H1 (cell line): ENCODE data around the gene WNT8B. TPM values are rescaled to one million over a fixed set of nuclear protein-coding genes. Genes with fewer than 3 reads are reported as not detected.

ENCODE experiments used
- CTCF ChIA-PET: fragments of 300-600 bp; sonication (Branson Sonifier 250); formaldehyde crosslinking; loops from one replicate; lab custom pipeline; 2021; ENCODE audit not compliant: partially characterized antibody; lab: Charles Lee
- POLR2A ChIA-PET: fragments of 300-600 bp; sonication (Branson Sonifier 250); formaldehyde crosslinking; loops from one replicate; lab custom pipeline; 2021; ENCODE audit warnings: inconsistent platforms; ENCODE audit not compliant: partially characterized antibody; lab: Charles Lee
- DNase-seq, 2 experiments: peaks; one replicate each; pipeline versions ENCODE4 v3.0.0 to v3.0.0-alpha.2; 2010 to 2022; ENCODE audit warnings: low spot score in 2 of 2, low read depth in 1 of 2, mixed read lengths in 1 of 2
- FAIRE-seq: peaks from 2 replicates; lab custom pipeline; 2011; peaks lifted over from hg19 to GRCh38; lab: Jason Lieb, UNC
- H2AFZ ChIP-seq: 2 replicates; pipeline ENCODE4 v1.8.1; 2012; ENCODE audit warnings: low read length, inconsistent platforms
- H2AK5ac ChIP-seq: 2 replicates; pipeline ENCODE4 v1.6.1; 2013; ENCODE audit warnings: low read depth, low read length
- H2BK120ac ChIP-seq: replicated peaks from 2 replicates; pipeline ENCODE3; 2013; ENCODE audit warnings: low read depth, low read length, inconsistent platforms
- H2BK12ac ChIP-seq: 2 replicates; pipeline ENCODE4 v1.6.1; 2013; ENCODE audit warnings: low read depth, low read length
- H2BK15ac ChIP-seq: 2 replicates; pipeline ENCODE4 v1.6.1; 2013; ENCODE audit warnings: low read length
- H2BK20ac ChIP-seq: 2 replicates; pipeline ENCODE4 v1.6.1; 2013; ENCODE audit warnings: low read length
- H2BK5ac ChIP-seq: 2 replicates; pipeline ENCODE4 v1.6.1; 2013; ENCODE audit warnings: low read depth, low read length
- H3K14ac ChIP-seq: 2 replicates; pipeline ENCODE4 v1.6.1; 2013; ENCODE audit warnings: inconsistent platforms; ENCODE audit not compliant: insufficient read length
- H3K18ac ChIP-seq: 2 replicates; pipeline ENCODE4 v1.6.1; 2013; ENCODE audit warnings: low read length; ENCODE audit errors: extremely low read depth
- H3K23ac ChIP-seq: 2 replicates; pipeline ENCODE4 v1.6.1; 2013; ENCODE audit warnings: inconsistent platforms; ENCODE audit not compliant: insufficient read length
- H3K23me2 ChIP-seq: 2 replicates; pipeline ENCODE4 v1.6.1; 2013; ENCODE audit warnings: low read depth, low read length
- H3K27ac ChIP-seq: 2 replicates; pipeline ENCODE4 v1.6.1; 2011; ENCODE audit warnings: low read depth, low read length, inconsistent platforms
- H3K27me3 ChIP-seq, 4 experiments: replicated peaks in 1 of 4; 1 replicate in 1 of 4; 2 replicates in 3 of 4; pipeline versions ENCODE4 v1.6.1 to v1.8.1; 2011 to 2013; ENCODE audit warnings: low read length in 3 of 4, mild to moderate bottlenecking in 3 of 4, inconsistent platforms in 2 of 4, mixed read lengths in 2 of 4, moderate library complexity in 1 of 4; ENCODE audit not compliant: control insufficient read depth in 3 of 4, insufficient read depth in 3 of 4; ENCODE audit errors: extremely low read depth in 1 of 4
- H3K36me3 ChIP-seq, 4 experiments: 2 replicates each; pipeline versions ENCODE4 v1.6.1 to v1.8.1; 2011 to 2013; ENCODE audit warnings: mild to moderate bottlenecking in 4 of 4, low read length in 3 of 4, moderate library complexity in 2 of 4, control low read depth in 1 of 4, inconsistent platforms in 1 of 4; ENCODE audit not compliant: insufficient read depth in 4 of 4, control insufficient read depth in 2 of 4
- H3K4ac ChIP-seq: replicated peaks from 2 replicates; pipeline ENCODE3; 2013; ENCODE audit warnings: low read length, low read depth, mixed read lengths, inconsistent platforms; ENCODE audit not compliant: insufficient read length
- H3K4me1 ChIP-seq, 4 experiments: replicated peaks in 1 of 4; 1 replicate in 1 of 4; 2 replicates in 3 of 4; pipeline versions ENCODE4 v1.6.1 to v1.8.1; 2011 to 2013; ENCODE audit warnings: low read length in 3 of 4, inconsistent platforms in 2 of 4, mixed read lengths in 1 of 4; ENCODE audit not compliant: insufficient read depth in 4 of 4, control insufficient read depth in 3 of 4
- H3K4me2 ChIP-seq, 2 experiments: 2 replicates each; pipeline versions ENCODE4 v1.6.1 to v1.8.1; 2011 to 2013; ENCODE audit warnings: low read depth in 2 of 2, low read length in 2 of 2, control low read depth in 1 of 2, inconsistent platforms in 1 of 2, mild to moderate bottlenecking in 1 of 2; ENCODE audit not compliant: insufficient read depth in 1 of 2
- H3K4me3 ChIP-seq, 4 experiments: fragments of 200-600, 300-600 bp in 1 of 4; sonication (generic), shearing (Covaris generic), sonication (Bioruptor Twin) in 1 of 4; 2 replicates each; pipeline versions ENCODE4 v1.5.1 to v1.8.1; 2011 to 2016; ENCODE audit warnings: low read length in 4 of 4, low read depth in 3 of 4, control low read depth in 2 of 4, inconsistent platforms in 2 of 4, mild to moderate bottlenecking in 2 of 4, mixed read lengths in 1 of 4, moderate library complexity in 1 of 4; ENCODE audit not compliant: insufficient read depth in 2 of 4; ENCODE audit errors: extremely low read depth in 1 of 4
- H3K56ac ChIP-seq: replicated peaks from 2 replicates; pipeline ENCODE3; 2013; ENCODE audit warnings: low read depth, mild to moderate bottlenecking, mixed read lengths, low read length, inconsistent platforms; ENCODE audit not compliant: insufficient read length
- H3K79me1 ChIP-seq: 2 replicates; pipeline ENCODE4 v1.6.1; 2013; ENCODE audit warnings: low read depth, low read length, control low read depth
- H3K79me2 ChIP-seq, 2 experiments: 2 replicates each; pipeline versions ENCODE4 v1.6.1 to v1.8.1; 2012 to 2013; ENCODE audit warnings: low read length in 2 of 2, mild to moderate bottlenecking in 2 of 2, inconsistent platforms in 1 of 2; ENCODE audit not compliant: insufficient read depth in 2 of 2, control insufficient read depth in 1 of 2
- H3K9ac ChIP-seq, 4 experiments: replicated peaks in 1 of 4; 1 replicate in 1 of 4; 2 replicates in 3 of 4; pipeline versions ENCODE4 v1.6.1 to v1.8.1; 2011 to 2013; ENCODE audit warnings: low read depth in 3 of 4, low read length in 3 of 4, control low read depth in 2 of 4, mild to moderate bottlenecking in 2 of 4, moderate library complexity in 2 of 4, inconsistent platforms in 1 of 4; ENCODE audit errors: extremely low read depth in 1 of 4
- H3K9me3 ChIP-seq, 2 experiments: 2 replicates each; pipeline versions ENCODE4 v1.6.1 to v1.8.1; 2012 to 2013; ENCODE audit warnings: mild to moderate bottlenecking in 2 of 2, moderate library complexity in 2 of 2, control low read depth in 1 of 2, inconsistent platforms in 1 of 2, low read depth in 1 of 2, low read length in 1 of 2, mixed read lengths in 1 of 2; ENCODE audit not compliant: insufficient read depth in 2 of 2
- H4K20me1 ChIP-seq, 2 experiments: replicated peaks in 1 of 2; 2 replicates each; pipeline versions ENCODE3 to v1.8.1; 2011 to 2013; ENCODE audit warnings: inconsistent platforms in 2 of 2, low read length in 2 of 2, mild to moderate bottlenecking in 1 of 2; ENCODE audit not compliant: insufficient read depth in 2 of 2, control insufficient read depth in 1 of 2
- H4K5ac ChIP-seq: 2 replicates; pipeline ENCODE4 v1.6.1; 2013; ENCODE audit warnings: low read length, low read depth, mixed read lengths, inconsistent platforms; ENCODE audit not compliant: insufficient read length
- H4K8ac ChIP-seq: 2 replicates; pipeline ENCODE4 v1.8.0; 2013; ENCODE audit warnings: mild to moderate bottlenecking, moderate library complexity, low read length, inconsistent platforms; ENCODE audit not compliant: insufficient read depth; ENCODE audit errors: extremely low read depth
- H4K91ac ChIP-seq: replicated peaks from 2 replicates; pipeline ENCODE3; 2013; ENCODE audit warnings: low read length, mixed read lengths, inconsistent platforms; ENCODE audit not compliant: insufficient read length
- CREB1 ChIP-seq: IDR thresholded peaks from 2 replicates; pipeline ENCODE4 v1.6.1; 2012; ENCODE audit warnings: inconsistent platforms
- EZH2 ChIP-seq: fragments of 200-600 bp; sonication (generic); IDR thresholded peaks from 2 replicates; pipeline ENCODE4 v1.7.1; 2012; ENCODE audit warnings: low read depth, mild to moderate bottlenecking, moderate library complexity, low read length, inconsistent platforms; ENCODE audit not compliant: severe bottlenecking
- GTF2F1 ChIP-seq: IDR thresholded peaks from 2 replicates; pipeline ENCODE4 v1.6.1; 2012; ENCODE audit warnings: low read depth, low read length, improper control_type of control experiment, borderline replicate concordance
- KDM4A ChIP-seq: IDR thresholded peaks from one replicate; pipeline ENCODE4 v1.7.1; 2012; ENCODE audit warnings: low read depth, mild to moderate bottlenecking, moderate library complexity, low read length, inconsistent platforms; ENCODE audit not compliant: severe bottlenecking
- RAD21 ChIP-seq, 2 experiments: IDR thresholded peaks in 1 of 2; conservative IDR thresholded peaks in 1 of 2; 2 replicates each; pipeline ENCODE4 v1.6.1; 2011; ENCODE audit warnings: low read depth in 2 of 2, low read length in 2 of 2, improper control_type of control experiment in 1 of 2, inconsistent platforms in 1 of 2, mild to moderate bottlenecking in 1 of 2, moderate library complexity in 1 of 2
- RFX5 ChIP-seq: IDR thresholded peaks from 2 replicates; pipeline ENCODE4 v1.6.1; 2011; ENCODE audit warnings: low read depth, low read length, improper control_type of control experiment, borderline replicate concordance
- SP1 ChIP-seq: IDR thresholded peaks from 2 replicates; pipeline ENCODE4 v1.6.1; 2011; ENCODE audit warnings: low read depth, low read length
- TAF1 ChIP-seq: IDR thresholded peaks from 2 replicates; pipeline ENCODE4 v1.6.1; 2011; ENCODE audit warnings: mild to moderate bottlenecking, low read depth, low read length
- TEAD4 ChIP-seq: IDR thresholded peaks from 2 replicates; pipeline ENCODE4 v1.6.1; 2012; ENCODE audit warnings: low read depth, low read length, inconsistent platforms, mixed read lengths
- YY1 ChIP-seq: IDR thresholded peaks from 2 replicates; pipeline ENCODE4 v1.6.1; 2011; ENCODE audit warnings: low read depth, mild to moderate bottlenecking, low read length
- WGBS, 2 experiments: shearing (Covaris generic) in 1 of 2; methylation state at CpG; one replicate each; pipeline versions ENCODE4 v1.1.6 to v1.1.7; 2013 to 2015; ENCODE audit warnings: low lambda C conversion rate in 2 of 2, mixed read lengths in 2 of 2, inconsistent platforms in 1 of 2, low coverage in 1 of 2, missing lambda C conversion rate in 1 of 2; ENCODE audit not compliant: insufficient replicate concordance in 2 of 2, insufficient coverage in 1 of 2, insufficient read length in 1 of 2; ENCODE audit errors: extremely low coverage in 1 of 2, missing lambda C conversion rate in 1 of 2; 5-methylcytosine and 5-hydroxymethylcytosine counted together
- polyA plus RNA-seq, 7 experiments: library from polyadenylated mRNA; depleted of rRNA in 3 of 7; stranded (reverse) in 5 of 7; unstranded in 2 of 7; fragments of >200 nt in 5 of 7; fragments of 200-250 nt in 2 of 7; gene quantifications; 1 replicate in 5 of 7; 2 replicates in 1 of 7; 4 replicates in 1 of 7; pipeline versions ENCODE4 v1.2.1 to v1.2.3, GENCODE V29; 2011 to 2013; ENCODE audit warnings: missing spikeins in 2 of 7, mixed read lengths in 2 of 7
- total RNA-seq: library from RNA; stranded (reverse); fragmentation: NEBNext Ultra II Directional; extraction: Animal tissue kit (Norgen Biotek cat#: 25700); gene quantifications from 2 replicates; pipeline ENCODE4 v1.2.1, GENCODE V29; 2021

WNT8B gene
- total and polyA plus RNA-seq, 2 of the 8 experiments (the other 6 are each of a cell fraction or from before 2014, with no cell fraction given), result 0.20 to 0.67 TPM

DNA sequence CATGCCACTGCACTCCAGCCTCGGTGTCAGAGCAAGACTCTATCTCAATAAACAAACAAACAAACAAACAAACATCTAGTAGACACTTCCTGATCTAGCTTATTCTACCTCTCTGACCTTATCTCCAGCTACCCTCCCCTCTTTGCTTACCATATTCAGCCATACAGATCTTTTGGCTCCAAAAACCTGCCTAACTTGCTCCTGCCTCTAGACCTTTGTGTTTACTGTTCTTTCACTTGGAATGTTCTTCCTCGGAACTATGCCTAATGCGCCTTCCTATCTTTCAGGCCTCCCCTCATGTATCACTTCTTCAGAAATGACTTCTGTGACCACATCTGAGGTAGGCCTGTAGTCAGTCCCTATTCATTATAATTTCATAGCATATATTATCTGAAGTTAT, 20.3 kb upstream of the WNT8B start:
- WGBS, 2 experiments, result 100% methylated on average over 2 of the region's 3 CpGs; no CpG with 5 or more reads in 1 of the 2 experiments
- no peaks in the 10 kb centered on the region for H3K23me2 ChIP-seq
- ChIA-PET POLR2A (no interaction called here), CTCF (interaction anchor here (1.1 to 6.2 kb wide), 4 partner anchors 12 to 75 kb away, joined by 3 to 63 read pairs (median 22); no protein-coding TSS in a partner anchor)
- H3K27ac ChIP-seq, result no peak overlapping the region
- no peak overlapping the region for H3K4me3 ChIP-seq
- H3K79me2 ChIP-seq, result no peaks in the 10 kb centered on the region
- no peak overlapping the region for H2BK15ac ChIP-seq
- no peak overlapping the region for H3K56ac ChIP-seq
- H3K23ac ChIP-seq, result no peak overlapping the region
- H4K91ac ChIP-seq, result no peak overlapping the region
- no peak overlapping the region for H3K9ac ChIP-seq
- no peaks in the 10 kb centered on the region for H3K36me3 ChIP-seq
- no peaks in the 10 kb centered on the region for H4K20me1 ChIP-seq
- H2BK20ac ChIP-seq, result no peak overlapping the region
- H2BK5ac ChIP-seq, result no peak overlapping the region
- no peaks in the 10 kb centered on the region; a peak in 1 of 7 replicates for H3K27me3 ChIP-seq
- H2BK120ac ChIP-seq, result no peak overlapping the region
- H3K4me1 ChIP-seq, result no peaks in the 10 kb centered on the region
- no peak overlapping the region for H3K4me2 ChIP-seq
- DNase-seq (no peak), FAIRE-seq (no peak)
- TF ChIP-seq GTF2F1 (no peak), EZH2 (no peak), RFX5 (no peak), SP1 (no peak), KDM4A (no peak), RAD21 (IDR thresholded peaks at IDR 0.05 in 1 of 2, conservative IDR thresholded peaks at IDR 0.05 in 1 of 2; ENCODE audit: low read depth in 2 of 2, low read length in 2 of 2) (no peak), CREB1 (no peak), TAF1 (no peak), YY1 (no peak), TEAD4 (no peak)
- no peak overlapping the region for H4K8ac ChIP-seq
- no peak overlapping the region for H4K5ac ChIP-seq
- H2AFZ ChIP-seq, result no peak overlapping the region
- no peaks in the 10 kb centered on the region for H3K79me1 ChIP-seq
- H2BK12ac ChIP-seq, result no peak overlapping the region
- H3K14ac ChIP-seq, result no peak overlapping the region
- H2AK5ac ChIP-seq, result no peak overlapping the region
- no peak overlapping the region for H3K18ac ChIP-seq
- H3K4ac ChIP-seq, result no peak overlapping the region
- no peaks in the 10 kb centered on the region; a peak in 1 of 4 replicates for H3K9me3 ChIP-seq
